Cardiac atrium fibroblast (primary cell): Measurements from ENCODE around the gene ZNF433. TPM values are rescaled to one million over a fixed set of nuclear protein-coding genes. Genes with fewer than 3 reads are reported as not detected.

Source experiments
- total RNA-seq: library from RNA; depleted of rRNA; stranded (reverse); fragments of >200 nt; gene quantifications from 2 replicates; pipeline ENCODE4 v1.2.3, GENCODE V29; 2015

The ZNF433 gene
- 2.9 and 6.6 TPM in 2 replicates for total RNA-seq

GRCh38 chr19:12035220-12036172 lies at the start of gene ZNF433:
Gene ZNF433, minus strand, starts transcription at chr19:12035679. Its CDS starts 140 bp downstream, at chr19:12035539.

DNA sequence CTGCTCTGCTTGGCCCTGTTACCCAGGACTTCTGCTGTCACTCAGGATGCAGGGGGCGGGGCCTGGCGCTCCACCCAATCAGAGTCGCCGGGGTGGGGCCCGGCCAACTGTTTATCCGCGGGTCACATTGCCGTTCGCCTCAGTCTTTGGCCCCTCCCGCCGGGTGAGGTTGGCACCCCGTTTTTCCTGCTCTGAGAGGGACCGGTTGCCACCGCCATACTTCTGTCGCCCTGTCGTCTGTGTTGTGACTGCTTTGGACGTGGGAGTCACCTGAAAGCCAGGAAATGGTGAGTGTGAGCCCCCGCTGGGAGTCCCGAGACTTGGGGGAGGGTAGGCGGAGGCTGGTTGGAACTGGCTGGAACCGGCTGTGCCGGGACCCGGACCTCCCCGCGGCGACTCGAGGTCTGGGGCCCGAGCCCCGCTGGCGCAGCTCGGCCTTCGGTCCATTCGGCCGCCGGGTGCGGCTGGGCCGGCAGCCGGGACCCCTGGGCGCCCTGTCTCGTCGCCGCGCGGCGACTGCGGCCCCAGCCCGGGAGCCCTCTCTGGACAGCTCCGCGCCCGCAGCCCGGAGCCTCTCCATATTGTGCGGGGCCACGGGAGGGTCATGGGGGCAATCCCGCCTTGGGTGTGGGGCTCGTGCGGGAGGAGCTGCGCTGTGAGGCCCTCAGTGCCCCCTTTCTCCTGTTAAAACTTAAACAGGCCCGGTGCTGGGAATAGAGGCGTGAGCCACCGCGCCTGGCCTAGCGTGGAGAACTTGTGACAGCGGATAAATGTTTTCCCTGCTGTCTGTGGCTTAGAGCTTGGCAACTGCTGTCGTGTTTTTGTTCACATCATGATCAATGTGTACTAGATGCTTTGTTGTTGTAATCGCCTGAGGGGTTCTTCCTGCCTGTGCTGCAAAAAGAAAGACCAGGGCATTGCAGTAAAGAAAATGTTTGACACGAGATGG lies 29.4 kb upstream of the ZNF433 start, which contains the start of gene ZNF844:
Gene ZNF844 (plus strand): TSS at position 142 of the 949 bp plus-strand sequence. CDS start 143 bp downstream, at position 285.

DNA sequence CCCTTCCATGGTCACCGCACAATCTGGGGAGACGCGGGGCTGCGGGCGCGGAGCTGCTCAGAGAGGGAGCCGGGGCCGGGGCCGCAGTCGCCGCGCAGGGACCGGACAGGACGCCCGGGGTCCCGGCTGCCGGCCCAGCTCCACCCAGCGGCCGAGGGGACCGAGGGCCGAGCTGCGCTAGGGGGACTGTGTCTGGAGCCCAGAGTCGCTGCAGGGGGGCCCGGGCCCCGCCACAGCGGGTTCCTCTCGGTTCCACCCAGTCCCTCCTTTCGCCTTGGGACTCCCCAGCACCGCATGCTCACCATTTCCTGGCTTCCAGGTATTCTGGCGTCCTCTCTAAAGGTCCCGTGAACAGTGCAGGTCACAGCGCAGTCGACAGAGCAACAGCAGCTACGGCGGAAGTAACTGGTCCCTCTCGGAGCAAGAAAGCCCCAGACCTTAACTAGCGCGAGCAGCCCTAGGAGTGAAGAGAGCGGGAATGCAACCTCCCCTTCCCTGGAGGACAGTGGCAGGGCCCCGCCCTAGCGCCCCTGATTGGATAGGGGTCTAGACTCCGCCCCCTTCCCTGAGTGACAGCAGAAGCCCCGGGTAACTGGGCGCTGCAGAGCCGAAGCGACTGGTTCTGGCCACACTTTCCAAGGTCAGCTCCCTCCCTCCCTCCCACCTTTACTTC lies 17.2 kb upstream of the ZNF433 start, which contains the start of gene ZNF878:
Gene ZNF878 (minus strand): TSS at position 465 of the 673 bp plus-strand sequence. CDS start 160 bp downstream, at position 305.

GRCh38 chr19:11964858-11965645 lies 70.4 kb downstream of the ZNF433 start, which contains the start of gene ZNF763:
Gene ZNF763, plus strand, starts transcription at chr19:11965040. Its CDS starts 169 bp downstream, at chr19:11965209.

Other genes starting within 250 kb of the ZNF433 start
- gene ZNF491, start 237.2 kb downstream of the ZNF433 start, total RNA-seq = 0.97 and 1.1 TPM in 2 replicates
- gene ZNF440, start 221.4 kb downstream of the ZNF433 start, total RNA-seq = 4.9 and 7.3 TPM in 2 replicates
- 2.3 and 2.9 TPM in 2 replicates for gene ZNF439, start 187.0 kb downstream of the ZNF433 start, total RNA-seq
- 2.3 and 4.2 TPM in 2 replicates for gene ZNF69, start 147.9 kb downstream of the ZNF433 start, total RNA-seq
- 2.9 and 3.1 TPM in 2 replicates for gene ZNF700, start 110.6 kb downstream of the ZNF433 start, total RNA-seq
- gene ZNF763, start 70.6 kb downstream of the ZNF433 start, total RNA-seq = 0.36 and 2.8 TPM in 2 replicates
- gene ZNF878, start 17.3 kb upstream of the ZNF433 start, total RNA-seq = 0.36 and 0.49 TPM in 2 replicates
- 2.4 and 5.2 TPM in 2 replicates for gene ZNF844, start 29.1 kb upstream of the ZNF433 start, total RNA-seq
- gene ZNF20, start 104.7 kb upstream of the ZNF433 start, total RNA-seq = 2.0 and 7.6 TPM in 2 replicates
- gene ZNF625, start 121.1 kb upstream of the ZNF433 start, total RNA-seq = 6.8 and 9.7 TPM in 2 replicates
- gene ZNF136, start 127.4 kb upstream of the ZNF433 start, total RNA-seq = 3.7 and 5.4 TPM in 2 replicates